Colonic mucosa (tissue), 4 donors: Measurements from ENCODE around the gene CCDC154. TPM values are rescaled to one million over a fixed set of nuclear protein-coding genes. Genes with fewer than 3 reads are reported as not detected.

Experiments used
- DNase-seq: peaks from one replicate; pipeline ENCODE4 v3.0.0-alpha.2; 2020
- H3K27ac ChIP-seq: fragments of 200-600 bp; one replicate; pipeline ENCODE4 v1.8.0; 2021
- H3K27me3 ChIP-seq: fragments of 200-600 bp; one replicate; pipeline ENCODE4 v1.8.0; 2021
- H3K36me3 ChIP-seq: fragments of 200-600 bp; one replicate; pipeline ENCODE4 v1.8.0; 2021
- H3K4me1 ChIP-seq: fragments of 200-600 bp; one replicate; pipeline ENCODE4 v1.8.0; 2021; ENCODE audit warnings: mild to moderate bottlenecking
- H3K4me3 ChIP-seq: fragments of 200-600 bp; one replicate; pipeline ENCODE4 v1.8.0; 2021
- H3K9ac ChIP-seq, 2 donors: one replicate each; pipeline ENCODE4 v1.7.0; 2013; ENCODE audit warnings: control low read depth in 2 of 2, low read depth in 2 of 2, low read length in 2 of 2
- H3K9me3 ChIP-seq: fragments of 200-600 bp; one replicate; pipeline ENCODE4 v1.8.0; 2021
- intact Hi-C: fragments of 100-400 bp; cut with DNase I; formaldehyde crosslinking; loops from one replicate; pipeline ENCODE4 v1.14.1; 2022
- total RNA-seq, 2 donors: library from RNA; stranded (reverse); fragmentation: NEBNext Ultra II Directional in 1 of 2; extraction: Animal tissue kit (Norgen Biotek cat#: 25700) in 1 of 2; gene quantifications; one replicate each; pipeline ENCODE4 v1.2.1, GENCODE V29; 2021
- TF ChIP-seq, protein P1 (sequence below): fragments of 200-600 bp; IDR thresholded peaks from one replicate; pipeline ENCODE4 v1.8.0; 2022; ENCODE audit warnings: antibody characterized with exemption, mild to moderate bottlenecking
- donor health status: healthy.
- donor health status: DM: no; HTN: no; CAD: no.
- donor health status: DM: no; HTN: no; CAD: no.

The CCDC154 gene
- total RNA-seq, 2 donors from 2014 or later: 0.56 to 1.6 TPM

GRCh38 chr16:1401061-1401757, 43.1 kb downstream of the CCDC154 start:
- intact Hi-C loops: no loop called here
- no peak for DNase-seq
- H3K36me3 ChIP-seq: peaks cover 6% of the 10 kb centered on the region

DNA sequence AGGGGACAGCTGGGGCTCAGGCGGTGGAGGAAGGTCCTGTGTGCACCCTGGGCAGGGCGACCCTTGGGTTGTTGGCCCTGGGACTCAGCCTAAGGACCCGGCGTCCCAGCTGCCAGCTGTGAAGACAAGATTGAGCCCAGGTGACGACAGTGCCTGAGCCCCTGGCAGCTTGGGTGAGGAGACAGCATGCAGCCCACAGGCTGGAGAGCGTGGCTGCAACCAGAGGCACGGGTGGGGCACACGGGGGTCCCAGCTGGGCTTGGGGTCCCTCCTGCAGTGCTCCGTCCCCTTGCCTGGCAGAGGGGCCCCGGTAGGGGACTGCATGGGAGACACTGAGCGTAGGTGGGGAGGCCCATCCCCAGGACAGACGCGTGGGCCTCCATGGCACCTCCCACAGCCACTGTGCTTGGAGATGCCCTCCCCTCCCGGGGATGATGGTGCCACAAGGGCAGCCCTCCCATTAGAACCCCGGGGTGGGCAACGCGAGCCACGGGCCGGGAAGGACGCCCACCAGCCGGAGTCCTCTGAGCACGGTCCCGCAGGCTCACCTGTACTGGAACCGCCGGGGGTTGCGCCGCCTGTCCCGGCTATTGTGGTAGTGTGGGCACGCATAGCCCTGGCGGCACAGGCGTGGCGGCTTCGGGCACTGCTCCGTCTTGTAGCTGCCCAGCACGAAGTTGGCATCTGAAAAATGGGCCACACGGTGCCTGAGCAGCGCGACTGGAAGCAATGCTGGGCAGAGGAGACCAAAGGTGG, 45.4 kb downstream of the CCDC154 start:
- Histone ChIP-seq H3K9ac (no peak overlapping the region), H3K36me3 (peaks cover 6% of the 10 kb centered on the region), H3K4me3 (no peak overlapping the region), H3K9me3 (no peaks in the 10 kb centered on the region), H3K27me3 (no peaks in the 10 kb centered on the region), H3K27ac (no peak overlapping the region), H3K4me1 (no peaks in the 10 kb centered on the region)
- DNase-seq: no peak
- TF ChIP-seq, protein P1, sequence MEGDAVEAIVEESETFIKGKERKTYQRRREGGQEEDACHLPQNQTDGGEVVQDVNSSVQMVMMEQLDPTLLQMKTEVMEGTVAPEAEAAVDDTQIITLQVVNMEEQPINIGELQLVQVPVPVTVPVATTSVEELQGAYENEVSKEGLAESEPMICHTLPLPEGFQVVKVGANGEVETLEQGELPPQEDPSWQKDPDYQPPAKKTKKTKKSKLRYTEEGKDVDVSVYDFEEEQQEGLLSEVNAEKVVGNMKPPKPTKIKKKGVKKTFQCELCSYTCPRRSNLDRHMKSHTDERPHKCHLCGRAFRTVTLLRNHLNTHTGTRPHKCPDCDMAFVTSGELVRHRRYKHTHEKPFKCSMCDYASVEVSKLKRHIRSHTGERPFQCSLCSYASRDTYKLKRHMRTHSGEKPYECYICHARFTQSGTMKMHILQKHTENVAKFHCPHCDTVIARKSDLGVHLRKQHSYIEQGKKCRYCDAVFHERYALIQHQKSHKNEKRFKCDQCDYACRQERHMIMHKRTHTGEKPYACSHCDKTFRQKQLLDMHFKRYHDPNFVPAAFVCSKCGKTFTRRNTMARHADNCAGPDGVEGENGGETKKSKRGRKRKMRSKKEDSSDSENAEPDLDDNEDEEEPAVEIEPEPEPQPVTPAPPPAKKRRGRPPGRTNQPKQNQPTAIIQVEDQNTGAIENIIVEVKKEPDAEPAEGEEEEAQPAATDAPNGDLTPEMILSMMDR: no peak
- intact Hi-C loops: no loop called here

More at GRCh38 chr16:1401061-1401757, 43.1 kb downstream of the CCDC154 start:
- Histone ChIP-seq H3K27ac (no peak overlapping the region), H3K9me3 (no peaks in the 10 kb centered on the region), H3K27me3 (no peaks in the 10 kb centered on the region), H3K9ac (no peak overlapping the region), H3K4me3 (no peak overlapping the region), H3K4me1 (no peaks in the 10 kb centered on the region)
- TF ChIP-seq, protein P1: no peak

- Histone ChIP-seq H3K4me1 (no peaks in the 10 kb centered on the region), H3K4me3 (no peak overlapping the region), H3K9me3 (no peaks in the 10 kb centered on the region), H3K36me3 (peaks cover 6% of the 10 kb centered on the region), H3K27me3 (no peaks in the 10 kb centered on the region), H3K27ac (no peak overlapping the region), H3K9ac (no peak overlapping the region)
- DNase-seq: no peak
- TF ChIP-seq, protein P1: no peak
- intact Hi-C loops: no loop called here
Measured at GRCh38 chr16:1398351-1398750, 46.0 kb downstream of the CCDC154 start.

GRCh38 chr16:1397779-1398178, 46.6 kb downstream of the CCDC154 start:
- H3K36me3 ChIP-seq: peaks cover 6% of the 10 kb centered on the region
- no peaks in the 10 kb centered on the region for H3K27me3 ChIP-seq
- TF ChIP-seq, protein P1: no peak

GRCh38 chr16:1395444-1396031, 48.8 kb downstream of the CCDC154 start:
- TF ChIP-seq, protein P1: no peak
- Histone ChIP-seq H3K9ac (no peak overlapping the region), H3K4me3 (no peak overlapping the region), H3K27me3 (no peaks in the 10 kb centered on the region), H3K27ac (no peak overlapping the region), H3K9me3 (no peaks in the 10 kb centered on the region), H3K4me1 (no peaks in the 10 kb centered on the region), H3K36me3 (peaks cover 6% of the 10 kb centered on the region)
- intact Hi-C loops: no loop called here
- DNase-seq: peak; percentile 39

More at GRCh38 chr16:1397779-1398178, 46.6 kb downstream of the CCDC154 start:
- no peak overlapping the region for H3K4me3 ChIP-seq
- intact Hi-C loops: no loop called here
- no peak for DNase-seq
- H3K27ac ChIP-seq: no peak overlapping the region
- H3K4me1 ChIP-seq: no peaks in the 10 kb centered on the region
- H3K9ac ChIP-seq: no peak overlapping the region
- no peaks in the 10 kb centered on the region for H3K9me3 ChIP-seq
